Astrocyte (in vitro differentiated cells and primary cell): Measurements from ENCODE around the gene CPEB3. TPM values are rescaled to one million over a fixed set of nuclear protein-coding genes. Genes with fewer than 3 reads are reported as not detected.
"Not testable (repeated sequence)": the region's sequence is repeated elsewhere in the genome, so short reads cannot be mapped to it uniquely, and the experiment has no call there.

ENCODE experiments used
- DNase-seq: peaks from one replicate; pipeline ENCODE4 v3.0.0-alpha.2; 2010; ENCODE audit warnings: low read depth
- FAIRE-seq: peaks from 2 replicates; lab custom pipeline; 2011; peaks lifted over from hg19 to GRCh38; lab: Jason Lieb, UNC
- H2AFZ ChIP-seq: 2 replicates; pipeline ENCODE4 v1.6.0; 2012; ENCODE audit warnings: low read depth, low read length, inconsistent platforms
- H3K27ac ChIP-seq: 2 replicates; pipeline ENCODE4 v1.5.1; 2011; ENCODE audit warnings: low read depth, low read length, inconsistent platforms
- H3K27me3 ChIP-seq: 2 replicates; pipeline ENCODE4 v1.6.0; 2011; ENCODE audit warnings: low read length, inconsistent platforms; ENCODE audit not compliant: insufficient read depth
- H3K36me3 ChIP-seq: 2 replicates; pipeline ENCODE4 v1.5.1; 2011; ENCODE audit warnings: low read length, inconsistent platforms; ENCODE audit not compliant: insufficient read depth
- H3K4me1 ChIP-seq: 2 replicates; pipeline ENCODE4 v1.5.1; 2011; ENCODE audit warnings: low read length, inconsistent platforms; ENCODE audit not compliant: insufficient read depth
- H3K4me2 ChIP-seq: 2 replicates; pipeline ENCODE4 v1.6.0; 2012; ENCODE audit warnings: low read length, inconsistent platforms
- H3K4me3 ChIP-seq: 2 replicates; pipeline ENCODE4 v1.5.1; 2011; ENCODE audit warnings: low read depth, mild to moderate bottlenecking, low read length, inconsistent platforms; ENCODE audit not compliant: insufficient read depth
- H3K79me2 ChIP-seq: 2 replicates; pipeline ENCODE4 v1.6.0; 2012; ENCODE audit warnings: mild to moderate bottlenecking, low read length, inconsistent platforms; ENCODE audit not compliant: insufficient read depth
- H3K9ac ChIP-seq: 2 replicates; pipeline ENCODE4 v1.6.0; 2012; ENCODE audit warnings: mild to moderate bottlenecking, low read length, inconsistent platforms
- H3K9me3 ChIP-seq: 2 replicates; pipeline ENCODE4 v1.5.1; 2012; ENCODE audit warnings: low read depth, mild to moderate bottlenecking, low read length, inconsistent platforms; ENCODE audit not compliant: insufficient read depth
- H4K20me1 ChIP-seq: 2 replicates; pipeline ENCODE4 v1.6.0; 2012; ENCODE audit warnings: low read length, inconsistent platforms; ENCODE audit not compliant: insufficient read depth
- H3K27ac Mint-ChIP-seq: one replicate; pipeline ENCODE4 v1.8.0; 2021; ENCODE audit warnings: mild to moderate bottlenecking, mixed read lengths; ENCODE audit not compliant: unreplicated experiment
- H3K27me3 Mint-ChIP-seq: one replicate; pipeline ENCODE4 v1.8.0; 2021; ENCODE audit warnings: low read depth, mixed read lengths; ENCODE audit not compliant: unreplicated experiment
- H3K36me3 Mint-ChIP-seq: one replicate; pipeline ENCODE4 v1.8.0; 2021; ENCODE audit warnings: low read depth, mixed read lengths; ENCODE audit not compliant: unreplicated experiment
- H3K4me1 Mint-ChIP-seq: one replicate; pipeline ENCODE4 v1.8.0; 2021; ENCODE audit warnings: low read depth, mixed read lengths; ENCODE audit not compliant: unreplicated experiment
- H3K4me3 Mint-ChIP-seq: one replicate; pipeline ENCODE4 v1.8.0; 2021; ENCODE audit warnings: mild to moderate bottlenecking, moderate library complexity, mixed read lengths; ENCODE audit not compliant: unreplicated experiment
- H3K9me3 Mint-ChIP-seq: one replicate; pipeline ENCODE4 v1.8.0; 2021; ENCODE audit warnings: mild to moderate bottlenecking, mixed read lengths; ENCODE audit not compliant: unreplicated experiment
- CTCF ChIP-seq: IDR thresholded peaks from 2 replicates; pipeline ENCODE4 v1.5.1; 2011; ENCODE audit warnings: low read depth, mild to moderate bottlenecking, inconsistent platforms, low read length, moderate library complexity; ENCODE audit not compliant: insufficient read depth
- EZH2 ChIP-seq: IDR thresholded peaks from 2 replicates; pipeline ENCODE4 v1.6.1; 2012; ENCODE audit warnings: mild to moderate bottlenecking, low read length, inconsistent platforms; ENCODE audit not compliant: insufficient read depth
- total RNA-seq: library from RNA; stranded (reverse); gene quantifications from 2 replicates; pipeline ENCODE4 v1.2.1, GENCODE V29; 2021

CPEB3 gene
- total RNA-seq, 1 donor from 2014 or later, result 1.6 TPM

- Mint-ChIP-seq H3K9me3 (peaks cover 3% of the 10 kb centered on the region), H3K4me3 (no peak overlapping the region), H3K27ac (no peak overlapping the region), H3K36me3 (peaks cover 2% of the 10 kb centered on the region), H3K27me3 (no peaks in the 10 kb centered on the region), H3K4me1 (peaks cover 12% of the 10 kb centered on the region)
- Histone ChIP-seq H4K20me1 (no peaks in the 10 kb centered on the region), H3K4me3 (no peak overlapping the region), H3K27me3 (no peaks in the 10 kb centered on the region), H3K9me3 (no peaks in the 10 kb centered on the region), H3K79me2 (no peaks in the 10 kb centered on the region), H3K9ac (no peak overlapping the region), H3K36me3 (no peaks in the 10 kb centered on the region), H3K27ac (no peak overlapping the region), H3K4me1 (peaks cover 6% of the 10 kb centered on the region), H2AFZ (no peak overlapping the region), H3K4me2 (no peak overlapping the region)
- DNase-seq (no peak), FAIRE-seq (no peak)
- TF ChIP-seq CTCF, result no peak
- no peak for TF ChIP-seq EZH2
These were observed 71.3 kb downstream of the CPEB3 start for GRCh38 chr10:92219559-92219958.

- FAIRE-seq, result no peak
- H3K27ac ChIP-seq, result no peak overlapping the region
- Mint-ChIP-seq H3K27me3 (no peaks in the 10 kb centered on the region), H3K9me3 (peaks cover 3% of the 10 kb centered on the region), H3K4me3 (no peak overlapping the region), H3K27ac (no peak overlapping the region), H3K36me3 (peaks cover 2% of the 10 kb centered on the region), H3K4me1 (peaks cover 9% of the 10 kb centered on the region)
- H3K36me3 ChIP-seq, result no peaks in the 10 kb centered on the region
- no peaks in the 10 kb centered on the region for H3K27me3 ChIP-seq
- no peaks in the 10 kb centered on the region for H3K79me2 ChIP-seq
- TF ChIP-seq EZH2, result no peak
- TF ChIP-seq CTCF, result no peak
- H3K9me3 ChIP-seq, result no peaks in the 10 kb centered on the region
- H3K9ac ChIP-seq, result no peak overlapping the region
- no peak for DNase-seq
- H4K20me1 ChIP-seq, result no peaks in the 10 kb centered on the region
- H2AFZ ChIP-seq, result no peak overlapping the region
- H3K4me2 ChIP-seq, result no peak overlapping the region
- H3K4me3 ChIP-seq, result no peak overlapping the region
- H3K4me1 ChIP-seq, result peaks cover 6% of the 10 kb centered on the region
These were observed 72.3 kb downstream of the CPEB3 start for GRCh38 chr10:92218569-92218968.

GRCh38 chr10:92216608-92217007, 74.3 kb downstream of the CPEB3 start:
- H3K9me3 ChIP-seq, H3K9me3 Mint-ChIP-seq, H3K36me3 ChIP-seq, H3K9ac ChIP-seq, DNase-seq, FAIRE-seq, H3K4me1 ChIP-seq, H3K4me3 Mint-ChIP-seq, H2AFZ ChIP-seq, H3K27me3 ChIP-seq, H3K36me3 Mint-ChIP-seq, H3K79me2 ChIP-seq, H3K27me3 Mint-ChIP-seq, H3K27ac ChIP-seq, H3K4me3 ChIP-seq, H3K27ac Mint-ChIP-seq, H3K4me1 Mint-ChIP-seq, H4K20me1 ChIP-seq, H3K4me2 ChIP-seq: not testable (repeated sequence)

GRCh38 chr10:92215222-92215621, 75.7 kb downstream of the CPEB3 start:
- not testable (repeated sequence) for H3K27ac ChIP-seq, FAIRE-seq, H3K4me2 ChIP-seq, H4K20me1 ChIP-seq, H3K27me3 ChIP-seq, H3K36me3 Mint-ChIP-seq, H3K9ac ChIP-seq, H3K4me1 Mint-ChIP-seq, H3K27me3 Mint-ChIP-seq, H3K9me3 ChIP-seq, H3K36me3 ChIP-seq, H3K9me3 Mint-ChIP-seq, H2AFZ ChIP-seq, DNase-seq, H3K4me1 ChIP-seq, H3K4me3 ChIP-seq, H3K79me2 ChIP-seq, H3K4me3 Mint-ChIP-seq, H3K27ac Mint-ChIP-seq
